NB4 (cell line): Measurements from ENCODE around the gene ALG5.

Experiments
- DNase-seq: peaks from one replicate; pipeline ENCODE4 v3.0.0; 2010; ENCODE audit warnings: low read depth
- H3K4me3 ChIP-seq: one replicate; pipeline ENCODE4 v1.5.1; 2011; ENCODE audit warnings: mild to moderate bottlenecking, low read depth, low read length, moderate library complexity
- CTCF ChIP-seq: IDR thresholded peaks from one replicate; pipeline ENCODE4 v1.5.1; 2012; ENCODE audit warnings: low read depth, low read length
- MAX ChIP-seq: IDR thresholded peaks from 2 replicates; pipeline ENCODE4 v1.6.1; 2011; ENCODE audit warnings: low read depth, low read length
- MYC ChIP-seq: IDR thresholded peaks from 2 replicates; pipeline ENCODE4 v1.6.1; 2011; ENCODE audit warnings: low read depth, low read length
- POLR2A ChIP-seq: IDR thresholded peaks from 2 replicates; pipeline ENCODE4 v1.6.1; 2011; ENCODE audit warnings: mild to moderate bottlenecking; ENCODE audit not compliant: insufficient read length; ENCODE audit errors: extremely low read depth

ALG5 gene

GRCh38 chr13:36992362-36992761 is 6.8 kb downstream of the ALG5 start:
- no peak overlapping the region for H3K4me3 ChIP-seq
- no peak for TF ChIP-seq MAX
- TF ChIP-seq MYC, result no peak
- TF ChIP-seq CTCF, result no peak
- no peak for DNase-seq

GRCh38 chr13:36986462-36987240 is 12.5 kb downstream of the ALG5 start:
- no peak overlapping the region for H3K4me3 ChIP-seq
- TF ChIP-seq MYC (no peak), MAX (no peak), CTCF (no peak), POLR2A (no peak)
- no peak for DNase-seq

- TF ChIP-seq MAX, result no peak
- peak; percentile 10 for TF ChIP-seq CTCF
- no peak for TF ChIP-seq MYC
- no peak for TF ChIP-seq POLR2A
- DNase-seq, result peak; percentile 66
- H3K4me3 ChIP-seq, result no peak overlapping the region
These were observed 17.9 kb downstream of the ALG5 start for GRCh38 chr13:36981156-36981743.

GRCh38 chr13:36979361-36980050 is 19.6 kb downstream of the ALG5 start:
- DNase-seq, result no peak
- no peak for TF ChIP-seq CTCF
- TF ChIP-seq POLR2A, result no peak
- TF ChIP-seq MYC, result no peak
- TF ChIP-seq MAX, result no peak
- H3K4me3 ChIP-seq, result no peak overlapping the region

- TF ChIP-seq POLR2A, result no peak
- TF ChIP-seq MYC, result no peak
- TF ChIP-seq CTCF, result no peak
- no peak for TF ChIP-seq MAX
- peak; percentile 40 for DNase-seq
- no peak overlapping the region for H3K4me3 ChIP-seq
These were observed 24.0 kb downstream of the ALG5 start for GRCh38 chr13:36975172-36975571.
